ENCODE data around the gene ARHGAP25.

- TF ChIP-seq EP300 (IDR thresholded peaks at IDR 0.05; ENCODE audit: borderline replicate concordance) (no peak), CEBPB (IDR thresholded peaks at IDR 0.05) (no peak), CREB1 (IDR thresholded peaks at IDR 0.05; ENCODE audit: low read depth) (no peak), EGR1 (IDR thresholded peaks at IDR 0.05) (no peak), RAD21 (IDR thresholded peaks at IDR 0.05; ENCODE audit: low read depth) (no peak), TAF1 (IDR thresholded peaks at IDR 0.05; ENCODE audit: low read depth) (no peak), MAX (IDR thresholded peaks at IDR 0.05) (no peak), REST (IDR thresholded peaks at IDR 0.05; ENCODE audit: low read depth) (no peak), YY1 (IDR thresholded peaks at IDR 0.05; ENCODE audit: low read depth) (no peak), NFIC (IDR thresholded peaks at IDR 0.05) (no peak), TCF12 (IDR thresholded peaks at IDR 0.05; ENCODE audit: low read depth) (no peak)
Measured at GRCh38 chr2:68796295-68796905, 61.8 kb downstream of the ARHGAP25 start.

Data from Ishikawa (cell line).